Trophoblast cell (in vitro differentiated cells and primary cell): ENCODE data around the gene LONRF2.

Experiments used
- DNase-seq, 2 donors: peaks; one replicate each; pipeline ENCODE4 v3.0.0-alpha.2; 2016
- H2AFZ ChIP-seq: 2 replicates; pipeline ENCODE4 v1.6.1; 2013; ENCODE audit warnings: low read length, moderate library complexity, mild to moderate bottlenecking; ENCODE audit not compliant: insufficient read depth, poor library complexity
- H2AK5ac ChIP-seq: 2 replicates; pipeline ENCODE4 v1.6.1; 2013; ENCODE audit warnings: mild to moderate bottlenecking, low read length
- H2BK120ac ChIP-seq: 2 replicates; pipeline ENCODE4 v1.6.1; 2013; ENCODE audit warnings: low read length, mild to moderate bottlenecking, moderate library complexity; ENCODE audit not compliant: insufficient read depth, poor library complexity
- H2BK12ac ChIP-seq: 2 replicates; pipeline ENCODE4 v1.6.1; 2013; ENCODE audit warnings: mild to moderate bottlenecking, low read length, moderate library complexity
- H2BK5ac ChIP-seq: 2 replicates; pipeline ENCODE4 v1.6.1; 2013; ENCODE audit warnings: low read length, low read depth, moderate library complexity, mild to moderate bottlenecking; ENCODE audit not compliant: poor library complexity
- H3K14ac ChIP-seq: 2 replicates; pipeline ENCODE4 v1.6.1; 2013; ENCODE audit warnings: mild to moderate bottlenecking, low read length
- H3K18ac ChIP-seq: 2 replicates; pipeline ENCODE4 v1.6.1; 2013; ENCODE audit warnings: mild to moderate bottlenecking, low read length
- H3K23ac ChIP-seq: 2 replicates; pipeline ENCODE4 v1.6.1; 2013; ENCODE audit warnings: low read length
- H3K27ac ChIP-seq: 2 replicates; pipeline ENCODE4 v1.5.1; 2013; ENCODE audit warnings: low read depth, mild to moderate bottlenecking, inconsistent platforms, low read length, moderate library complexity
- H3K27me3 ChIP-seq: 2 replicates; pipeline ENCODE4 v1.6.1; 2013; ENCODE audit warnings: inconsistent platforms, mild to moderate bottlenecking, low read length, moderate library complexity; ENCODE audit not compliant: insufficient read depth
- H3K36me3 ChIP-seq, 2 experiments: 1 replicate in 1 of 2; 2 replicates in 1 of 2; pipeline ENCODE4 v1.6.1; 2013; ENCODE audit warnings: low read length in 2 of 2, mild to moderate bottlenecking in 2 of 2, moderate library complexity in 1 of 2; ENCODE audit not compliant: insufficient read depth in 2 of 2, control insufficient read depth in 1 of 2
- H3K4ac ChIP-seq: 2 replicates; pipeline ENCODE4 v1.6.1; 2013; ENCODE audit warnings: low read depth, mild to moderate bottlenecking, low read length, moderate library complexity
- H3K4me1 ChIP-seq, 2 experiments: 1 replicate in 1 of 2; 2 replicates in 1 of 2; pipeline ENCODE4 v1.6.1; 2013; ENCODE audit warnings: low read length in 2 of 2, mild to moderate bottlenecking in 2 of 2, moderate library complexity in 1 of 2; ENCODE audit not compliant: insufficient read depth in 2 of 2, control insufficient read depth in 1 of 2
- H3K4me2 ChIP-seq: 2 replicates; pipeline ENCODE4 v1.6.1; 2013; ENCODE audit warnings: inconsistent platforms, mild to moderate bottlenecking, low read length, moderate library complexity
- H3K4me3 ChIP-seq: 2 replicates; pipeline ENCODE4 v1.5.1; 2013; ENCODE audit warnings: mild to moderate bottlenecking, low read depth, low read length, inconsistent platforms
- H3K79me1 ChIP-seq: one replicate; pipeline ENCODE4 v1.6.1; 2013; ENCODE audit warnings: low read length
- H3K79me2 ChIP-seq: 2 replicates; pipeline ENCODE4 v1.6.1; 2013; ENCODE audit warnings: low read length, mild to moderate bottlenecking; ENCODE audit not compliant: control insufficient read depth, insufficient read depth, poor library complexity
- H3K9ac ChIP-seq: 2 replicates; pipeline ENCODE4 v1.6.1; 2013; ENCODE audit warnings: mild to moderate bottlenecking, low read length
- H3K9me3 ChIP-seq: 2 replicates; pipeline ENCODE4 v1.6.1; 2013; ENCODE audit warnings: low read depth, mild to moderate bottlenecking, control low read depth, inconsistent platforms, low read length; ENCODE audit not compliant: insufficient read depth
- H4K12ac ChIP-seq: 2 replicates; pipeline ENCODE4 v1.6.1; 2013; ENCODE audit warnings: low read depth, mild to moderate bottlenecking, low read length, moderate library complexity
- H4K8ac ChIP-seq: 2 replicates; pipeline ENCODE4 v1.6.1; 2013; ENCODE audit warnings: low read depth, mild to moderate bottlenecking, low read length, moderate library complexity
- H4K91ac ChIP-seq: one replicate; pipeline ENCODE4 v1.6.1; 2013; ENCODE audit warnings: low read depth, mild to moderate bottlenecking, low read length, moderate library complexity
- WGBS: extraction: QIAGEN DNeasy Blood & Tissue Kit; methylation state at CpG from one replicate; pipeline ENCODE4 v1.1.7; 2013; ENCODE audit warnings: missing lambda C conversion rate; ENCODE audit not compliant: insufficient read length, insufficient coverage; ENCODE audit errors: extremely low coverage; 5-methylcytosine and 5-hydroxymethylcytosine counted together

Gene LONRF2

DNA sequence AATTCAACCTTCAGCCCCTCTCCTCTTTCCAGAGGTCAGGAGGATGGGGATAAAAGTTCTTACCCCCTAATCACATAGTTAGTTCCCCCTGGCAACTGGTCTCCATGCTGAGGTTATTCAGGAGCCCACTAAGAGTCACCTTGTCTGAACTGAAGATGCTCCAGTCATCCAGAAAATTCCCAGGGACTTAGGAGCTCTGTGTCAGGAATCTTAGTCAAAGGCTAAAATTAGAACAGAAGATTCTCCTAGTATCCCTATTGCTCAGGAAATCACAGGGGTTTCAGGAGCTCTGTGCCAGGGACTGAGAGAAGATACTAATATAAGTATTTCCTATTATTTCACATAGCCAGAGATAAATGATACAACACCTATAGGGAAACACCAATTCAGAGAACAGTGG is 37.3 kb upstream of the LONRF2 start:
- Histone ChIP-seq H3K4ac (no peak overlapping the region), H3K4me3 (no peak overlapping the region), H3K4me1 (no peaks in the 10 kb centered on the region), H3K79me2 (no peaks in the 10 kb centered on the region), H3K18ac (no peak overlapping the region), H2BK5ac (no peak overlapping the region), H2BK120ac (no peak overlapping the region), H2BK12ac (no peak overlapping the region), H2AK5ac (no peak overlapping the region), H4K8ac (no peak overlapping the region), H3K14ac (no peak overlapping the region), H3K27ac (no peak overlapping the region), H3K9ac (no peak overlapping the region), H2AFZ (no peak overlapping the region), H3K4me2 (no peak overlapping the region), H3K23ac (no peak overlapping the region), H3K27me3 (no peaks in the 10 kb centered on the region), H3K9me3 (no peaks in the 10 kb centered on the region), H4K91ac (no peak overlapping the region), H4K12ac (no peak overlapping the region), H3K36me3 (no peaks in the 10 kb centered on the region), H3K79me1 (no peaks in the 10 kb centered on the region)
- no peak for DNase-seq

DNA sequence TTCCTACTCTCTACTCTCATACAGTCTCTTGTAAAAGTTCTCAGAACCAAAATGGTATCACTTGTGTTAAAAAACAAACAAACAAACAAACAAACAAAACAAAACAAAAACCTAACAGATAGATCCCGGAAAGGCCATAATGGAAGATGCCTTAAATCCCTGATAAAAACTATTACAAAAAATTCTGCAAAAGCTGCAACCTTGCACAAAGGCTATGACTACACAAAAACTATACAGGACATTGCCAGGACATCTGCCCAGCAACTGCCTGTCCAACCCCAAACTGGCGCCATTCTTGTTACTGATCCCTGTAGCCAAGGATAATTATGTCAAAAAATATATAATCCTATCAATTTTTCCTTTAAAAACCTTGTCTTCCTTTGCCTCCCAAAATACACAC is 36.3 kb upstream of the LONRF2 start:
- Histone ChIP-seq H3K9ac (no peak overlapping the region), H4K12ac (no peak overlapping the region), H3K4me1 (no peaks in the 10 kb centered on the region), H3K18ac (no peak overlapping the region), H2AK5ac (no peak overlapping the region), H3K4me2 (no peak overlapping the region), H3K27me3 (no peaks in the 10 kb centered on the region), H2BK5ac (no peak overlapping the region), H2BK120ac (no peak overlapping the region), H4K91ac (no peak overlapping the region), H2AFZ (no peak overlapping the region), H2BK12ac (no peak overlapping the region), H3K36me3 (no peaks in the 10 kb centered on the region), H3K79me1 (no peaks in the 10 kb centered on the region), H3K79me2 (no peaks in the 10 kb centered on the region), H3K23ac (no peak overlapping the region), H3K9me3 (no peaks in the 10 kb centered on the region), H3K4me3 (no peak overlapping the region), H3K14ac (no peak overlapping the region), H3K27ac (no peak overlapping the region), H4K8ac (no peak overlapping the region), H3K4ac (no peak overlapping the region)
- DNase-seq: no peak
- no CpG with 5 or more reads among the region's 2 CpGs for WGBS

DNA sequence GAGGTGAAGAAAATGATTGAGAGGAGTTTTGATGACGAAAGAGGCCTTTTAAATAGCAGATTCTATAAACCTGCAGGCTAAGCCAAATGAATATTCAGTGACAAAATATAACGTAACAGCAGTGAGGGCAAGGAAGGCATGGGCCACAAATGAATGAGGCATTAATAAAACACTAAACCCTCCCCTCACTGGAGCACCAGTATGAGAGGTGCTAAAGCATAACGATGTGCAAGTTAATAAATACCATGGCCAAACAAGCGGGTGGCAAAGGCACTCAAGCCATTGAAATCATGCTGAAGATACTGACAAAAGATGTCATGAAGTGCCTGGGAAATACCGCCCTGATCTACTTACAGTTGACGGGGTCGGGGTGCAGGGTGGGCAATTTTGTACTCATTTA is 30.2 kb upstream of the LONRF2 start:
- Histone ChIP-seq H3K79me1 (no peaks in the 10 kb centered on the region), H3K36me3 (no peaks in the 10 kb centered on the region), H4K12ac (no peak overlapping the region), H4K91ac (no peak overlapping the region), H4K8ac (no peak overlapping the region), H3K4ac (no peak overlapping the region), H3K9ac (no peak overlapping the region), H3K18ac (no peak overlapping the region), H2BK12ac (no peak overlapping the region), H3K4me1 (no peaks in the 10 kb centered on the region), H2AFZ (no peak overlapping the region), H3K4me2 (no peak overlapping the region), H3K14ac (no peak overlapping the region), H3K27ac (no peak overlapping the region), H3K4me3 (no peak overlapping the region), H2AK5ac (no peak overlapping the region), H3K9me3 (peaks cover 5% of the 10 kb centered on the region), H3K27me3 (no peaks in the 10 kb centered on the region), H2BK5ac (no peak overlapping the region), H3K79me2 (no peaks in the 10 kb centered on the region), H2BK120ac (no peak overlapping the region), H3K23ac (no peak overlapping the region)
- DNase-seq: no peak
- WGBS: 100% methylated on average over 1 of the region's 7 CpGs

DNA sequence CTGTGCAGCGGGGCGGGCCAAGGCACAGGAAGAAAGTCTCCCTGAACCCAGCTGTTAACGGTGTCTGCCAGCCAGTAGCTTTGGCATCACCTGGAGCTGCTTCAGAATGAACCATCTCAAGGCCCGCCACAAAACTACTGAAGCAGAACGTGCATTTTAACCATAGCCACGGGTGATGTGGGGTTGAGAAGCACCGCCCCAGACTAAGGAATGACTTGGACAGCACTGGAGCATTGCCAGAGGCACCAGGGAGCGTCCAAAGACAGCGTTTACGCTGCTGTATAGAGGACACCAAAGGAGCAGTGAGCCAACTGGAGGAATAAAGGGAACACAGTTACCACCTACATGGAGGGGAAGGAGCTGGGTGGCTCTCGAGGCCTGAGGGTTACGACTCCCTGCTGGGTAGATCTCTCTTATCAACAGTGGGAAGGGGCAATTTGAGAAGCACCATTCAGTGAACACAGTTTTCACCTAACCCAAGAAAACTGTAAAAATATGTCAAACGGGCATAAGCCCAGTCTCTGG is 28.4 kb upstream of the LONRF2 start:
- no peak overlapping the region for H3K4me2 ChIP-seq
- H2AFZ ChIP-seq: no peak overlapping the region
- no peak overlapping the region for H4K8ac ChIP-seq
- no peak overlapping the region for H4K12ac ChIP-seq
- H4K91ac ChIP-seq: no peak overlapping the region
- H3K23ac ChIP-seq: no peak overlapping the region
- H3K14ac ChIP-seq: no peak overlapping the region
- H2BK5ac ChIP-seq: no peak overlapping the region
- peak; percentile 4 to 6 for DNase-seq
- H3K18ac ChIP-seq: no peak overlapping the region
- no peak overlapping the region for H3K4me3 ChIP-seq
- H3K4me1 ChIP-seq: no peaks in the 10 kb centered on the region
- H2BK12ac ChIP-seq: no peak overlapping the region
- H3K9ac ChIP-seq: no peak overlapping the region
- no CpG with 5 or more reads among the region's 13 CpGs for WGBS
- no peak overlapping the region for H3K4ac ChIP-seq
- H3K79me2 ChIP-seq: no peaks in the 10 kb centered on the region
- no peaks in the 10 kb centered on the region for H3K27me3 ChIP-seq
- H3K27ac ChIP-seq: no peak overlapping the region
- H3K79me1 ChIP-seq: no peaks in the 10 kb centered on the region
- H3K9me3 ChIP-seq: peaks cover 5% of the 10 kb centered on the region
- H2AK5ac ChIP-seq: no peak overlapping the region
- no peak overlapping the region for H2BK120ac ChIP-seq
- no peaks in the 10 kb centered on the region for H3K36me3 ChIP-seq
